Activated CD4-positive, alpha-beta T cell treated with anti-CD3 and anti-CD28 coated beads, Interleukin-2, amount 50 U/mL, for 16 hours (primary cell): ENCODE measurements around the gene AFF1.

Experiments used
- DNase-seq: peaks from one replicate; pipeline ENCODE4 v3.0.0-alpha.2; 2020

The AFF1 gene

DNA sequence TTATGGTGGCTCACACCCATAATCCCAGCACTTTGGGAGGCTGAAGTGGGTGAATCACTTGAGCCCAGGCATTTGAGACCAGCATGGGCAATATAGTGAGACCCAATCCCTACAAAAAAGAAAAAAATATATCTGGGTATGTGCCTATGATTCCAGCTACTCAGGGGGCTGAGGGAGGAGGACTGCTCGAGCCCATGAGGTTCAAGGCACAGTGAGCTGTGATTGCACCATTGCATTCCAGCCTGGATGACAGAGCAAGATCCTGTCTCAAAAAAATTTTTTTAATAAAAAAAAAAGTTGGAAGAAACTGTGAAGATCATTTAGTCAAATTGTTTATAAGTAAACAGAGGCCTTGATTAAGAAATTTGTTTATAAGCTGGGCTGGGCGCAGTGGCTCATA is 246.0 kb downstream of the AFF1 start:
- no peak for DNase-seq

GRCh38 chr4:87185146-87185870 is 250.5 kb downstream of the AFF1 start:
- no peak for DNase-seq

DNA sequence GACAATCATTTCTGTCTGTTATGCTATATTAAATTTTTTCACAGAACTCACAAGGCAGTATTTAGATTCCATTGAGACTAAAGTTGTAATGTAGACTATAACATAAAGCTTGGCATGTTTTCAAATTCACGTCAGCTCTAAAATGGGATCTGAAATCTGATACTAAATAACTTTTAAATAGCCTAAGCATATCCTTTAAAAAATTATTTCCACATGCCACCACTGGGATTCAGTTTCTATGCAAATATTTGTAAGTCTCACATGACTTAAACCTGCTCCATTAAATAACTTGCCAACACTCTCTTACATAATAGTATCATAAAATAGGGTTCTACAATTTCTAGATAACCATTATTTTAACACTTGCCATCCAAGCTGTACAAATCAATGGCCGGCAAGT is 253.2 kb downstream of the AFF1 start:
- DNase-seq, result no peak

DNA sequence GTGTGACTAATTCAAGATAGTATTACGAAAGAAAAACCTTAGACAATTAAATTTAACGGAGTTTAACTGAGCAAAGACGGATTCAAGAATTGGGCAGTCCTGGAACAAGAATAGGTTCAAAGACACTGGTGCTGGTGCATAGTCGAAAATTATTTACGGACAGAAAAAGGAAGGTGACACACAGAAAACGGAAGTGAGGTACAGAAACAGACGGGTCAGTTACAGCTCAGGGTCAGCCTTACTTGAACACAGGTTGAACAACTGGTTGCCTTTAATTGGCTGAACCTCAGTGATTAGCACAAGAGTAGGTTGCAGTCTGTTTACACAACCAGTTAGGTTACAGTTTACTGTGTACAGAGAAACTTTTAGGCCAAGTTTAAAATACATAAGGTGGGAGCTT is 254.1 kb downstream of the AFF1 start:
- no peak for DNase-seq
